SU-DHL-6 (cell line): Measurements from ENCODE around the gene SGCA.

ENCODE experiments used
- H2AFZ ChIP-seq: fragments of 200-600 bp; sonication (generic); 2 replicates; pipeline ENCODE4 v1.6.1; 2014; ENCODE audit warnings: low read depth, mild to moderate bottlenecking, moderate library complexity, mixed read lengths, antibody characterized with exemption, low read length; ENCODE audit not compliant: severe bottlenecking
- H3F3A ChIP-seq: fragments of 200-600 bp; shearing (Covaris generic); 2 replicates; pipeline ENCODE4 v1.6.0; 2016; ENCODE audit warnings: antibody characterized with exemption, mild to moderate bottlenecking; ENCODE audit not compliant: insufficient read depth
- H3K27ac ChIP-seq: fragments of 200-600 bp; sonication (generic); 2 replicates; pipeline ENCODE4 v1.5.1; 2016; ENCODE audit warnings: low read depth, mild to moderate bottlenecking, low read length, moderate library complexity, mixed read lengths
- H3K27me3 ChIP-seq: fragments of 200-600 bp; sonication (generic), shearing (Covaris generic); 2 replicates; pipeline ENCODE4 v1.6.0; 2014; ENCODE audit warnings: mild to moderate bottlenecking, low read length
- H3K36me3 ChIP-seq: fragments of 200-600 bp; sonication (generic); 2 replicates; pipeline ENCODE4 v1.6.1; 2014; ENCODE audit warnings: mild to moderate bottlenecking, low read length, mixed read lengths
- H3K4me2 ChIP-seq: fragments of 300-600, 200-600 bp; shearing (Covaris generic), sonication (generic); 2 replicates; pipeline ENCODE4 v1.6.0; 2014; ENCODE audit warnings: low read length, low read depth, mild to moderate bottlenecking; ENCODE audit not compliant: poor library complexity, severe bottlenecking
- H3K4me3 ChIP-seq: fragments of 200-600 bp; sonication (generic); 2 replicates; pipeline ENCODE4 v1.5.1; 2014; ENCODE audit warnings: antibody characterized with exemption, low read length, mild to moderate bottlenecking, mixed read lengths; ENCODE audit not compliant: insufficient read depth, poor library complexity, severe bottlenecking
- H3K79me2 ChIP-seq: fragments of 200-600 bp; sonication (generic); 2 replicates; pipeline ENCODE4 v1.6.1; 2014; ENCODE audit warnings: mild to moderate bottlenecking, low read length, moderate library complexity; ENCODE audit not compliant: insufficient read depth
- H3K9ac ChIP-seq: fragments of 200-600 bp; sonication (generic); 2 replicates; pipeline ENCODE4 v1.7.0; 2014; ENCODE audit warnings: mild to moderate bottlenecking, low read length
- H3K9me2 ChIP-seq: fragments of 200-600 bp; sonication (generic); replicated peaks from 2 replicates; pipeline ENCODE4 v1.6.1; 2014; ENCODE audit warnings: low read length; ENCODE audit not compliant: insufficient read depth
- H3K9me3 ChIP-seq: fragments of 200-600 bp; sonication (generic); 2 replicates; pipeline ENCODE4 v1.6.1; 2014; ENCODE audit warnings: low read length, mixed read lengths; ENCODE audit not compliant: insufficient read depth
- H4K20me1 ChIP-seq: fragments of 200-600 bp; sonication (generic); 2 replicates; pipeline ENCODE4 v1.6.1; 2014; ENCODE audit warnings: low read depth, mild to moderate bottlenecking, antibody characterized with exemption, low read length, moderate library complexity, mixed read lengths
- EZH2phosphoT487 ChIP-seq: fragments of 200-600 bp; sonication (generic), shearing (Covaris generic); conservative IDR thresholded peaks from 2 replicates; pipeline ENCODE4 v1.6.1; 2018; ENCODE audit warnings: mild to moderate bottlenecking, antibody characterized with exemption, low read length, moderate library complexity, mixed read lengths
- TF ChIP-seq, protein P1 (sequence below): fragments of 200-600 bp; sonication (generic); IDR thresholded peaks from one replicate; pipeline ENCODE4 v1.5.1; 2017; ENCODE audit warnings: antibody characterized with exemption, mild to moderate bottlenecking, low read length, moderate library complexity; ENCODE audit not compliant: insufficient read depth, poor library complexity, severe bottlenecking

SGCA gene

DNA sequence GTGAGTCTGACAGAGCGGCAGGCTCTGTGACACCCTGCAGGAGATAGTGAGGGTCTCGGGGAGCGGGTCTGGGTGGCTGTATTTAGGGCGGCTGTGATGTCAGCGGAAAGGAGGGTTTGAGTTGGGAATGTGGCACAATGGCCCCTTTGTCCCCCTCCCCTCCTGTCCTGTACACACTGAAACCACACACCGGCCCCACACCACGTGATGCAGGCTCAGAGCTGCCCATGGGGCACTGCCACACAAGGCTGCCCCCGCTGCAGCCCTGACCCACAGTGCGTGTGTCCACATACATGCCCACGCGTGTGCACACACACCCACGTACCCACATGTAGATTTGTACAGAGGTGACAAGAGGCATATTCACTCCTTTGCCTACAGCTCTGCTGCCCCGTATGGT lies 15.3 kb downstream of the SGCA start:
- TF ChIP-seq, protein P1, sequence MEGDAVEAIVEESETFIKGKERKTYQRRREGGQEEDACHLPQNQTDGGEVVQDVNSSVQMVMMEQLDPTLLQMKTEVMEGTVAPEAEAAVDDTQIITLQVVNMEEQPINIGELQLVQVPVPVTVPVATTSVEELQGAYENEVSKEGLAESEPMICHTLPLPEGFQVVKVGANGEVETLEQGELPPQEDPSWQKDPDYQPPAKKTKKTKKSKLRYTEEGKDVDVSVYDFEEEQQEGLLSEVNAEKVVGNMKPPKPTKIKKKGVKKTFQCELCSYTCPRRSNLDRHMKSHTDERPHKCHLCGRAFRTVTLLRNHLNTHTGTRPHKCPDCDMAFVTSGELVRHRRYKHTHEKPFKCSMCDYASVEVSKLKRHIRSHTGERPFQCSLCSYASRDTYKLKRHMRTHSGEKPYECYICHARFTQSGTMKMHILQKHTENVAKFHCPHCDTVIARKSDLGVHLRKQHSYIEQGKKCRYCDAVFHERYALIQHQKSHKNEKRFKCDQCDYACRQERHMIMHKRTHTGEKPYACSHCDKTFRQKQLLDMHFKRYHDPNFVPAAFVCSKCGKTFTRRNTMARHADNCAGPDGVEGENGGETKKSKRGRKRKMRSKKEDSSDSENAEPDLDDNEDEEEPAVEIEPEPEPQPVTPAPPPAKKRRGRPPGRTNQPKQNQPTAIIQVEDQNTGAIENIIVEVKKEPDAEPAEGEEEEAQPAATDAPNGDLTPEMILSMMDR = no peak
- TF ChIP-seq EZH2phosphoT487 = no peak
- no peaks in the 10 kb centered on the region for H3F3A ChIP-seq
- H2AFZ ChIP-seq = no peak overlapping the region
- H3K36me3 ChIP-seq = no peaks in the 10 kb centered on the region
- H3K79me2 ChIP-seq = no peaks in the 10 kb centered on the region
- no peaks in the 10 kb centered on the region for H3K27me3 ChIP-seq
- no peak overlapping the region for H3K4me2 ChIP-seq
- no peak overlapping the region for H3K27ac ChIP-seq
- no peaks in the 10 kb centered on the region for H4K20me1 ChIP-seq
- no peak overlapping the region for H3K9ac ChIP-seq
- H3K9me3 ChIP-seq = no peaks in the 10 kb centered on the region
- H3K4me3 ChIP-seq = no peak overlapping the region
- H3K9me2 ChIP-seq = no peaks in the 10 kb centered on the region

DNA sequence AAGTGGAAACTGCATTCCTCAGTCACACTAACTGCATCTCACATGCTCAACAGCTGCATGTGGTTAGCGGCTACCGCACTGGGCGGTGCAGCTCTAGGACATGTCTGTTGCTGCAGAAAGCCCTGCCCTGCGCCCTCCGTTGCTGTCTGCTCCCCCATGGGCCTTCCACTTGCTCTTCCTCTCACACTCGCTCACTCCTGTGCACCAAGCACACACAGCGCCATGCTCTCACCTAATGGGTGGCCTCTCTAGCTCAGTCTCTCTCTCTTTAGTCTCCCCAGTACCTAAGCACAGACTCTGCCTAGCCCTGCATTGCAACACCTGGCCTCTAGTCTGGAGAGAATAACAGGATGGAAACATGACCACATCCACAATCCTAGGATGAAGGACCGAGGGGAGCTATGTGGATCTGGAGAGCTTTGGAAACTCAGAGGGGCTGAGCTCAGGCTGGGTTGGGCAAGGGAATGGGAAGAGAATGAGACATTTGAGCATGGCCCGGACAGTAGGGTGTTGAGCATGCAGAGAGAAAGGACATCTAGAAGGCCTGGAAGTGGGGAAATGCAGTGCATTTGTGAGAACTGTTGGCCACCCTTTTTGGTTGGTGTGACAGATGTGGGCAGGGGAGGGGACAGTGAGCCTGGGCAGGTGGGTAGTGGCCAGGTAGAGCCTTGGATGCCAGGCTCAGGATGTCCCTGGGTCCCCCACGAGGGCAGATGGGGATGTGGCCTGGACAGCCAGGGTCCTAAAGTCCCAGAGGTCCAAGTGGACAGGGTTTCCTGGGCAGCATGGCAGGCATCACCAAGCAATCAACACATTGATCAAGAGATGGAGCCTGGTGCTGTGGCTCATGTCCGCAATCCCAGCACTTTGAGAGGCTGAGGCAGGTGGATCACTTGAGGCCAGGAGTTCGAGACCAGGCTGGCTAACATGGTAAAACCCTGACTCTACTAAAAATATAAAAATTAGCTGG lies 16.1 kb downstream of the SGCA start:
- Histone ChIP-seq H2AFZ (no peak overlapping the region), H3K79me2 (no peaks in the 10 kb centered on the region), H3K4me3 (no peak overlapping the region), H3K36me3 (no peaks in the 10 kb centered on the region), H3K9me3 (no peaks in the 10 kb centered on the region), H3K9me2 (no peaks in the 10 kb centered on the region), H3F3A (no peaks in the 10 kb centered on the region), H3K27ac (no peak overlapping the region), H3K9ac (no peak overlapping the region), H4K20me1 (no peaks in the 10 kb centered on the region), H3K4me2 (no peak overlapping the region), H3K27me3 (no peaks in the 10 kb centered on the region)
- TF ChIP-seq, protein P1 = no peak
- TF ChIP-seq EZH2phosphoT487 = no peak

DNA sequence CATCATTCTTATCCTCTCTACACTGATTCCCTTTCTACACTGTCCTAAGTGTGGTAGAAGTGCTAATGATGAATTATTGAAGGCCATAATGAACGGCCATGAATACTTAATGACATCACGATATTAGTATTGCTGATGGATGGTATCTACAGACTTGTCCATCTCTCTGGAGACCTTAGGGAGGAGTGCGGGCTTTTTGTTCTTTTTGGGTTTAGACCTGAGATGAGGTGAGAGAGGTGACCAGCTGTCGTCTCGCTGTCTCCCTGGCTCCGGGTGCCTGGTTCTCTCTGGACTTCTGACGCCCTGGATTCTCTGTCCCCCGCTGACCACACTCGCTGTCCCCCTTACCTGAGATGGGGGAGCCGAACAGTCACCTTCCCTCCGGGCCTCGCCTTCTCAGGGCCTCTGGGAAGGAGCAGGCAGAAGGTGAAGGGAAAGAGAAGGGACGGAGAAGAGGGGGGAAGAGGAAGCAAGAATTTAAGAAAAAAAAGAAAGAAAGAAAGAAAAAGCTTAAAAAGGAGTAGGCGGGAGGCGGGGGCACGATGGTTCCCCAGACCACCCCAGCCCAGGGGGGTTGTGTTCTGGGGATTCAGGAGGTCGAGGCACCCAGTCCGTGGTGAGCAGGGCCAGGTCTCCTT lies 17.1 kb downstream of the SGCA start:
- Histone ChIP-seq H3K27ac (no peak overlapping the region), H4K20me1 (no peaks in the 10 kb centered on the region), H3K36me3 (no peaks in the 10 kb centered on the region), H3K9me2 (no peaks in the 10 kb centered on the region), H3K79me2 (no peaks in the 10 kb centered on the region), H3K27me3 (no peaks in the 10 kb centered on the region), H3K4me2 (no peak overlapping the region), H3K4me3 (no peak overlapping the region), H3K9me3 (no peaks in the 10 kb centered on the region), H3K9ac (no peak overlapping the region), H3F3A (no peaks in the 10 kb centered on the region), H2AFZ (no peak overlapping the region)
- TF ChIP-seq, protein P1 = no peak
- TF ChIP-seq EZH2phosphoT487 = no peak
